Natural killer cell treated with Interleukin-12 subunit alpha and Interleukin-12 subunit beta and Interleukin-15 and Interleukin-18, amount 100 ng/mL, for 72 hours (primary cell): ENCODE measurements around the gene SHB. TPM values are rescaled to one million over a fixed set of nuclear protein-coding genes. Genes with fewer than 3 reads are reported as not detected.
A peak's percentile ranks its signal among the peaks of the same experiment; 100 is the strongest.

Experiments
- ATAC-seq, 2 donors: fragments of 150-1000 bp; cut with Tn5 transposase in 1 of 2; sonication (Bioruptor Pico), chemical (Tn5 transposase) in 1 of 2; 2 replicates each; pipeline ENCODE4 v1.10.0; 2021
- DNase-seq: peaks from one replicate; pipeline ENCODE4 v3.0.0; 2022; ENCODE audit warnings: low spot score
- H3K27ac Mint-ChIP-seq, 2 donors: 1 replicate in 1 of 2; 2 replicates in 1 of 2; pipeline ENCODE4 v1.8.0; 2022; ENCODE audit warnings: mixed read lengths in 2 of 2, mild to moderate bottlenecking in 1 of 2, moderate library complexity in 1 of 2
- H3K27me3 Mint-ChIP-seq, 2 donors: 1 replicate in 1 of 2; 2 replicates in 1 of 2; pipeline ENCODE4 v1.8.0; 2022; ENCODE audit warnings: mixed read lengths in 2 of 2
- H3K36me3 Mint-ChIP-seq: one replicate; pipeline ENCODE4 v1.8.0; 2022; ENCODE audit warnings: mixed read lengths
- H3K4me1 Mint-ChIP-seq, 2 donors: 1 replicate in 1 of 2; 2 replicates in 1 of 2; pipeline ENCODE4 v1.8.0; 2022; ENCODE audit warnings: low read depth in 2 of 2, mixed read lengths in 2 of 2, mild to moderate bottlenecking in 1 of 2
- H3K4me3 Mint-ChIP-seq: one replicate; pipeline ENCODE4 v1.8.0; 2022; ENCODE audit warnings: mixed read lengths
- H3K9me3 Mint-ChIP-seq: 2 replicates; pipeline ENCODE4 v1.8.0; 2022; ENCODE audit warnings: mixed read lengths
- total RNA-seq, 2 donors: library from RNA; stranded (reverse); gene quantifications; one replicate each; pipeline ENCODE4 v1.2.3, GENCODE V29; 2022

Gene SHB
- total RNA-seq, 2 donors from 2014 or later = 0.14 to 1.6 TPM

GRCh38 chr9:37955781-37956422 is 113.1 kb downstream of the SHB start:
- no peaks in the 10 kb centered on the region for H3K9me3 Mint-ChIP-seq

GRCh38 chr9:37954581-37954981 is 114.4 kb downstream of the SHB start:
- Mint-ChIP-seq H3K4me3 (peak overlapping the region; percentile 66), H3K27me3 (no peaks in the 10 kb centered on the region), H3K9me3 (no peaks in the 10 kb centered on the region), H3K36me3 (no peaks in the 10 kb centered on the region), H3K4me1 (peaks cover 21 to 32% of the 10 kb centered on the region in 2 donors), H3K27ac (peak overlapping the region in 1 of 2 donors; percentile 77)
- ATAC-seq (peak in 1 of 2 donors; percentile 31), DNase-seq (no peak)

More at GRCh38 chr9:37955781-37956422, 113.1 kb downstream of the SHB start:
- ATAC-seq (no peak), DNase-seq (no peak)
- Mint-ChIP-seq H3K4me1 (peaks cover 22 to 33% of the 10 kb centered on the region in 2 donors), H3K4me3 (no peak overlapping the region), H3K27ac (no peak overlapping the region), H3K36me3 (no peaks in the 10 kb centered on the region), H3K27me3 (no peaks in the 10 kb centered on the region)

- H3K27me3 Mint-ChIP-seq = no peaks in the 10 kb centered on the region
- no peaks in the 10 kb centered on the region for H3K36me3 Mint-ChIP-seq
- H3K27ac Mint-ChIP-seq = peak overlapping the region; percentile 24 to 77
- peak overlapping the region; percentile 66 for H3K4me3 Mint-ChIP-seq
- peaks cover 21 to 32% of the 10 kb centered on the region in 2 donors for H3K4me1 Mint-ChIP-seq
- peak; percentile 21 to 83 for ATAC-seq
- DNase-seq = no peak
- H3K9me3 Mint-ChIP-seq = no peaks in the 10 kb centered on the region
Measured at GRCh38 chr9:37953775-37954437, 115.1 kb downstream of the SHB start.

- peak overlapping the region; percentile 66 for H3K4me3 Mint-ChIP-seq
- H3K27ac Mint-ChIP-seq = peak overlapping the region; percentile 24 to 77
- DNase-seq (no peak), ATAC-seq (no peak)
- H3K9me3 Mint-ChIP-seq = no peaks in the 10 kb centered on the region
- no peaks in the 10 kb centered on the region for H3K36me3 Mint-ChIP-seq
- H3K27me3 Mint-ChIP-seq = no peaks in the 10 kb centered on the region
- peaks cover 21 to 32% of the 10 kb centered on the region in 2 donors for H3K4me1 Mint-ChIP-seq
Measured at GRCh38 chr9:37953206-37953774, 115.7 kb downstream of the SHB start.

GRCh38 chr9:37952731-37953130 is 116.3 kb downstream of the SHB start:
- peak overlapping the region; percentile 66 for H3K4me3 Mint-ChIP-seq
- no peaks in the 10 kb centered on the region for H3K36me3 Mint-ChIP-seq
- no peak for ATAC-seq
- H3K27ac Mint-ChIP-seq = peak overlapping the region; percentile 15 to 19
- H3K9me3 Mint-ChIP-seq = no peaks in the 10 kb centered on the region
- no peak for DNase-seq
- no peaks in the 10 kb centered on the region for H3K27me3 Mint-ChIP-seq
- peaks cover 21 to 32% of the 10 kb centered on the region in 2 donors for H3K4me1 Mint-ChIP-seq

- DNase-seq = no peak
- Mint-ChIP-seq H3K9me3 (no peaks in the 10 kb centered on the region), H3K27ac (peak overlapping the region; percentile 15 to 19), H3K36me3 (no peaks in the 10 kb centered on the region), H3K4me3 (peak overlapping the region; percentile 66), H3K27me3 (no peaks in the 10 kb centered on the region), H3K4me1 (peaks cover 17 to 32% of the 10 kb centered on the region in 2 donors)
- no peak for ATAC-seq
Measured at GRCh38 chr9:37951671-37952449, 117.2 kb downstream of the SHB start.

GRCh38 chr9:37950561-37950960 is 118.5 kb downstream of the SHB start:
- Mint-ChIP-seq H3K4me3 (no peak overlapping the region), H3K9me3 (no peaks in the 10 kb centered on the region), H3K36me3 (no peaks in the 10 kb centered on the region), H3K4me1 (peaks cover 17 to 32% of the 10 kb centered on the region in 2 donors), H3K27me3 (no peaks in the 10 kb centered on the region), H3K27ac (no peak overlapping the region)
- DNase-seq (no peak), ATAC-seq (no peak)

- H3K9me3 Mint-ChIP-seq = no peaks in the 10 kb centered on the region
Measured at GRCh38 chr9:37949576-37949975, 119.5 kb downstream of the SHB start.

GRCh38 chr9:37948417-37948980 is 120.5 kb downstream of the SHB start:
- Mint-ChIP-seq H3K27me3 (no peaks in the 10 kb centered on the region), H3K27ac (no peak overlapping the region), H3K36me3 (no peaks in the 10 kb centered on the region), H3K9me3 (no peaks in the 10 kb centered on the region), H3K4me1 (peaks cover 11 to 18% of the 10 kb centered on the region in 2 donors), H3K4me3 (no peak overlapping the region)
- ATAC-seq (no peak), DNase-seq (no peak)

More at GRCh38 chr9:37949576-37949975, 119.5 kb downstream of the SHB start:
- ATAC-seq = no peak
- Mint-ChIP-seq H3K27me3 (no peaks in the 10 kb centered on the region), H3K36me3 (no peaks in the 10 kb centered on the region), H3K27ac (no peak overlapping the region), H3K4me3 (no peak overlapping the region), H3K4me1 (peaks cover 17 to 29% of the 10 kb centered on the region in 2 donors)
- DNase-seq = no peak

GRCh38 chr9:37947977-37948376 is 121.0 kb downstream of the SHB start:
- DNase-seq (no peak), ATAC-seq (no peak)
- H3K4me3 Mint-ChIP-seq = no peak overlapping the region
- no peaks in the 10 kb centered on the region for H3K36me3 Mint-ChIP-seq
- H3K9me3 Mint-ChIP-seq = no peaks in the 10 kb centered on the region
- H3K27ac Mint-ChIP-seq = no peak overlapping the region
- peaks cover 5 to 13% of the 10 kb centered on the region in 2 donors for H3K4me1 Mint-ChIP-seq
- no peaks in the 10 kb centered on the region for H3K27me3 Mint-ChIP-seq

- peaks cover under 1 to 8% of the 10 kb centered on the region in 2 donors for H3K4me1 Mint-ChIP-seq
- H3K4me3 Mint-ChIP-seq = no peak overlapping the region
- no peaks in the 10 kb centered on the region for H3K36me3 Mint-ChIP-seq
- no peak for ATAC-seq
- H3K27ac Mint-ChIP-seq = no peak overlapping the region
- DNase-seq = no peak
- no peaks in the 10 kb centered on the region for H3K27me3 Mint-ChIP-seq
- no peaks in the 10 kb centered on the region for H3K9me3 Mint-ChIP-seq
Measured at GRCh38 chr9:37947471-37947870, 121.6 kb downstream of the SHB start.

- peaks cover 0 to 3% of the 10 kb centered on the region in 2 donors for H3K4me1 Mint-ChIP-seq
- no peak overlapping the region for H3K4me3 Mint-ChIP-seq
- H3K27ac Mint-ChIP-seq = no peak overlapping the region
- H3K36me3 Mint-ChIP-seq = no peaks in the 10 kb centered on the region
- ATAC-seq (no peak), DNase-seq (no peak)
- no peaks in the 10 kb centered on the region for H3K27me3 Mint-ChIP-seq
- H3K9me3 Mint-ChIP-seq = no peaks in the 10 kb centered on the region
Measured at GRCh38 chr9:37946971-37947370, 122.1 kb downstream of the SHB start.

GRCh38 chr9:37946041-37946440 is 123.0 kb downstream of the SHB start:
- DNase-seq (no peak), ATAC-seq (no peak)
- H3K27ac Mint-ChIP-seq = no peak overlapping the region
- no peaks in the 10 kb centered on the region for H3K27me3 Mint-ChIP-seq
- no peak overlapping the region for H3K4me3 Mint-ChIP-seq
- H3K4me1 Mint-ChIP-seq = no peaks in the 10 kb centered on the region
- no peaks in the 10 kb centered on the region for H3K36me3 Mint-ChIP-seq
- H3K9me3 Mint-ChIP-seq = no peaks in the 10 kb centered on the region
